GM12878 (cell line): ENCODE data around the gene TEN1. TPM values are rescaled to one million over a fixed set of nuclear protein-coding genes. Genes with fewer than 3 reads are reported as not detected.
A peak's percentile ranks its signal among the peaks of the same experiment; 100 is the strongest.

Source experiments
- DPF2 ChIP-seq: fragments of 450-650 bp; IDR thresholded peaks from 2 replicates; pipeline ENCODE4 v1.6.1; 2017; ENCODE audit warnings: mild to moderate bottlenecking
- EP300 ChIP-seq, 2 experiments: fragments of 150-350 bp in 1 of 2; IDR thresholded peaks; 2 replicates each; pipeline ENCODE4 v1.6.1; 2011 to 2012; ENCODE audit warnings: low read depth in 2 of 2, low read length in 2 of 2, borderline replicate concordance in 1 of 2, improper control_type of control experiment in 1 of 2, inconsistent platforms in 1 of 2; ENCODE audit not compliant: control insufficient read depth in 1 of 2
- POU2F2 ChIP-seq: IDR thresholded peaks from 3 replicates; pipeline ENCODE4 v1.6.1; 2011; ENCODE audit warnings: low read depth, mild to moderate bottlenecking, low read length, borderline replicate concordance
- RAD21 ChIP-seq: IDR thresholded peaks from 2 replicates; pipeline ENCODE4 v1.6.1; 2011; ENCODE audit warnings: mild to moderate bottlenecking, low read depth, low read length, moderate library complexity; ENCODE audit not compliant: insufficient read depth
- RBBP5 ChIP-seq: fragments of 200-600 bp; sonication (generic); conservative IDR thresholded peaks from 2 replicates; pipeline ENCODE4 v1.6.1; 2016
- RELA ChIP-seq: fragments of 450-650 bp; IDR thresholded peaks from 2 replicates; pipeline ENCODE4 v1.8.0; 2014; ENCODE audit warnings: borderline replicate concordance; ENCODE audit not compliant: partially characterized antibody
- SMARCA5 ChIP-seq: fragments of 450-650 bp; IDR thresholded peaks from 2 replicates; pipeline ENCODE4 v1.6.1; 2017; ENCODE audit warnings: mild to moderate bottlenecking
- SMC3 ChIP-seq: IDR thresholded peaks from 2 replicates; pipeline ENCODE4 v1.6.1; 2011; ENCODE audit warnings: low read length, improper control_type of control experiment, borderline replicate concordance
- YY1 ChIP-seq: IDR thresholded peaks from 2 replicates; pipeline ENCODE4 v1.6.1; 2011; ENCODE audit warnings: low read depth, mild to moderate bottlenecking, low read length
- ZNF384 ChIP-seq: IDR thresholded peaks from 2 replicates; pipeline ENCODE4 v1.6.1; 2012; ENCODE audit warnings: low read depth, mild to moderate bottlenecking, low read length, improper control_type of control experiment, borderline replicate concordance
- polyA plus RNA-seq, 11 experiments: library from polyadenylated mRNA; depleted of rRNA in 4 of 11; unstranded in 6 of 11; stranded (reverse) in 5 of 11; fragments of >200 nt; fragmentation: Nextera tagmentation in 4 of 11; fragmentation: Illumina TruSeq in 1 of 11; extraction: Ambion mirVana in 4 of 11; extraction: Trizol in 1 of 11; gene quantifications; 1 replicate in 1 of 11; 2 replicates in 10 of 11; pipeline versions ENCODE4 v1.2.1 to v1.2.3, GENCODE V29; 2011 to 2016; ENCODE audit warnings: inconsistent platforms in 2 of 11, missing spikeins in 2 of 11, low read depth in 1 of 11
- total RNA-seq, 4 experiments: library from RNA; depleted of rRNA in 3 of 4; stranded (reverse); fragments of >200 nt in 3 of 4; fragmentation: Illumina TruSeq in 1 of 4; extraction: Trizol in 1 of 4; gene quantifications; 2 replicates each; pipeline versions ENCODE4 v1.2.1 to v1.2.3, GENCODE V29; 2013 to 2021
- TF ChIP-seq, protein P1 (sequence below): fragments of 450-650 bp; IDR thresholded peaks from 2 replicates; pipeline ENCODE4 v1.6.1; 2017; ENCODE audit warnings: antibody characterized with exemption, mild to moderate bottlenecking, moderate library complexity

TEN1 gene
- total and polyA plus RNA-seq, 10 of the 15 experiments (the other 5 are each of a cell fraction or from before 2014, with no cell fraction given), result 1.1 to 33.1 (median 17.4) TPM

DNA sequence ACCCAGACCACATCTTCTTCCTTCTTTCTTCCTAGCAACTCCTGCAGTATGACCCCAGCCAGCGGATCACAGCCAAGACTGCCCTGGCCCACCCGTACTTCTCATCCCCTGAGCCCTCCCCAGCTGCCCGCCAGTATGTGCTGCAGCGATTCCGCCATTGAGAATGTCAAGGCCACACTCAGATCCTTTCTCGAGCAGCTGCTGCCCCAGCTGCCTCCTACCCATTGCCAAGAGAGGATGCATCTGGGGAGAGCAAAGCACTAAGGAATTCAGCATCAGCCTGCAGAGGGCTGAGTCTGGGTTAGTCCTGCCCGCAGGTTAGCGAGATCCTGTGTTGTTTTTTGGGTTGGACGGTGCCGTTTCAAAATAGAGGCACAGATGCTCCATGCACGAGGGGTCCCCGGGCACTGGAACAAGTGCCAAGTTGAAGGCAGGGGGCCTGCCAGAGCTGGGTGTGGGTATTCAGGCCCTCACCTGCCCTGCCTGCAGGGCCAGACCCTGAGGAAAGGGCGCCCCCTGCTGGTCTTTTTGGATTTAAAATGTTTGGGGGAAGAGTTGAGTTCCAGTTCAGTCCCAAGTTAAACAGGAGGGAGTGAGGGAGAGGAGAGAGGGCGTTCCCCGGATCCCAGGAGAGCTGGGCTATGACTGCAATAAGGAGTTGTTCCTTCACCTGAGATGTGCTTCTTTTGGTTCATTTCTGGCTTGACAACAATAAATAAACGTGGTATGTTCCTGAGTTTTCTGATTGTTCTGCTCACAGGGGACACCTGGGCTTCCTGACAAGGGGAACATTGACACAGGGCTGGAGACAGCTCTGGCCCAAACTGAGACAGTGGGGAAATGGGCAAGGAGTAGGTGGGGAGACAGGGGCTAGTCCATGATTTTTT lies 26.5 kb downstream of the TEN1 start (continued):
- TF ChIP-seq, protein P1, sequence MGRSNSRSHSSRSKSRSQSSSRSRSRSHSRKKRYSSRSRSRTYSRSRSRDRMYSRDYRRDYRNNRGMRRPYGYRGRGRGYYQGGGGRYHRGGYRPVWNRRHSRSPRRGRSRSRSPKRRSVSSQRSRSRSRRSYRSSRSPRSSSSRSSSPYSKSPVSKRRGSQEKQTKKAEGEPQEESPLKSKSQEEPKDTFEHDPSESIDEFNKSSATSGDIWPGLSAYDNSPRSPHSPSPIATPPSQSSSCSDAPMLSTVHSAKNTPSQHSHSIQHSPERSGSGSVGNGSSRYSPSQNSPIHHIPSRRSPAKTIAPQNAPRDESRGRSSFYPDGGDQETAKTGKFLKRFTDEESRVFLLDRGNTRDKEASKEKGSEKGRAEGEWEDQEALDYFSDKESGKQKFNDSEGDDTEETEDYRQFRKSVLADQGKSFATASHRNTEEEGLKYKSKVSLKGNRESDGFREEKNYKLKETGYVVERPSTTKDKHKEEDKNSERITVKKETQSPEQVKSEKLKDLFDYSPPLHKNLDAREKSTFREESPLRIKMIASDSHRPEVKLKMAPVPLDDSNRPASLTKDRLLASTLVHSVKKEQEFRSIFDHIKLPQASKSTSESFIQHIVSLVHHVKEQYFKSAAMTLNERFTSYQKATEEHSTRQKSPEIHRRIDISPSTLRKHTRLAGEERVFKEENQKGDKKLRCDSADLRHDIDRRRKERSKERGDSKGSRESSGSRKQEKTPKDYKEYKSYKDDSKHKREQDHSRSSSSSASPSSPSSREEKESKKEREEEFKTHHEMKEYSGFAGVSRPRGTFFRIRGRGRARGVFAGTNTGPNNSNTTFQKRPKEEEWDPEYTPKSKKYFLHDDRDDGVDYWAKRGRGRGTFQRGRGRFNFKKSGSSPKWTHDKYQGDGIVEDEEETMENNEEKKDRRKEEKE, result no peak
- TF ChIP-seq RELA, result peak; percentile 25
- TF ChIP-seq RAD21, result peak; percentile 97
- TF ChIP-seq POU2F2, result 0 out of 3 replicates have a peak, but pooled peaks have one; percentile 21
- TF ChIP-seq SMC3, result peak; percentile 94
- TF ChIP-seq EP300 (IDR thresholded peaks at IDR 0.05; ENCODE audit: borderline replicate concordance in 1 of 2, control insufficient read depth in 1 of 2, low read depth in 2 of 2, low read length in 2 of 2), result no peak
- no peak for TF ChIP-seq DPF2
- peak; percentile 49; the same call in 1 of the 2 replicates for TF ChIP-seq YY1
- TF ChIP-seq SMARCA5, result 0 out of 2 replicates have a peak, but pooled peaks have one; percentile 51
- no peak for TF ChIP-seq ZNF384
- no peak for TF ChIP-seq RBBP5
- TF ChIP-seq, all 136 proteins: peak for 9
